Stimulated activated CD8-positive, alpha-beta memory T cell treated with anti-CD3 and anti-CD28 coated beads, Interleukin-2, amount 100 ng/mL, for 1 hour (primary cell): Measurements from ENCODE around the gene RBM19.

Experiments used
- DNase-seq, 2 donors: peaks; one replicate each; pipeline ENCODE4 v3.0.0-alpha.2; 2020; ENCODE audit warnings: low read depth in 2 of 2

Gene RBM19

DNA sequence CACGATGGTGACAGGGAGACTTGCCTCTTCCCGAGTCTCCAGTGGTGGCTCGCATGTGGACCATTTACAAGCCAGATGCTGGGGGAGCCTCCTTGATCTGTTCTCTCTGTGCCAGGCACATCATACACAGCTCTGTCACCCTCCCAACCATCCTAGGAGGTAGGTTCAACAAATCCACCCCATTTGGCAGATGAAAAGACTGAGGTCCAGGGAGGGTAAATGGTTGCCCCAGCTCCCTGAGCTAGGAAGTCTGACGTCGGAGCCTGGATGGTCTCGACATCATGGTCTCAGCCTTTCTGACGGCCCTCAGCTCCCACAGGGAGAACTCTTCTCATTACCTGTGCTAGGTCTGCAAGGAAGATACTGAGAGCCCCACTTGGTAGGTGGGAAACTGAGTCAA lies 189.6 kb downstream of the RBM19 start:
- DNase-seq, result no peak

DNA sequence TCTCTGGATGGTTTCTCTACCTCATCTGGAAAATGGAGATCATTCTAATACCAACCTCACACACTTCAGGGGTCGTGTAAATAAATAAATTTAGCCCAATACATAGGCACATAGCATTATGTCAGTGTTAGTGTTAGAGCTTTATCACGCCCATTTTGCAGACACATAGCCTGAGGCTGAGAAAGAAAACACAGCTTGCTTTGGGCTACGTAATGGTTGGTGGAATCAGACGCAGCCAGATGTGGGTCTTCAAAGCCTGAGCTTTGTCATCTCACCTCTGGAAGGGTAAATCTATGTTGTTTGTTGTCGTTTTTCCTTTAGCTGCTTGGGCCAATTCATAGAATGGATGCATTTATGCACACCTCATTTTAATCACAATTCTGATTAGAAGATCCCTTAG lies 191.6 kb downstream of the RBM19 start:
- DNase-seq, result no peak

DNA sequence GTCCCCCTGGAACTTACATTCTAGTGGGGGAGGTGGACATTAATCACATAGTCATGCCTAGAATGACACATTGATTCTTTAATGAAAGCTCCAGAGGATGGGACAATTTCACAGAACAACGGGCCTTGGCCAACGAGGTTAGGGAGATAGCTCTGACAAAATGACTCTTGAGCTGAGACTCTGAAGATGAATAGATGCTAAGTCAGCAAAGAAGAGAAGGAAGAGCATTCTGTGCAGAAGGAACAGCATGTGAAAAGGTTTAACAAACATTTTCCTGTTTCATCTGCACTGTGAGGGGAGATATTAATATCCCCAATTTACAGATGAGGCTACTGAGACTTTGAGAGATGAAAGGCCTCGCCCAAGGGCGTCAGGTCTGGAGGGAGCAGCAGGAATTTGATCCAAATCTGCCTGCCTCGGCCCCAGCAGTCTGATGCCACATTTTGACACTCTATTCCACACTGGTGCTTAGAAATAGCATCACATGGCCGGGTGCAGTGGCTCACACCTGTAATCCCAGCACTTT lies 193.6 kb downstream of the RBM19 start:
- no peak for DNase-seq

DNA sequence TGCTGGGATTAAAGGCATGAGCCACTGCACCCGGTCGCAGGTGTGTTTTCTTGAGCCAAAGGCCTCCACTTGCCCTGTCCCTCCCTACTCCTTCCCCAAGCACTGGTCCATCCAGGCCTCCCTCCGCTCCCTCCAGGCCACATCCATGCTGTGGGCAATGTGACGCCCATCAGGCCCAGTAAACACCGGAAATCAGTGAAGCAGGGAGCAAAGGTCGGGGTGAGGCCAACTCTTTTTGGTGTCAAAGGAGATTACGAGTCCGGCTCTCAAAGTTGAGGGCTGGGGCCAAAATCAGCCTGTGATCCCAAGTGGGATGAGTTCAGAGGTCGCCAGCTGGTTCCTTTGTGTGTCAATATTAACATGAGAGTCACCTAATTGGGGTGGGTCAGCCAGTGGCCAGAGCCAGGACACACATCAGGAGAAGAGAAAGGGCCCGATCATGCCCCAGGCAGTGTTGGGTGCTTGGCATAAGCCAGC lies 195.7 kb downstream of the RBM19 start:
- no peak for DNase-seq

DNA sequence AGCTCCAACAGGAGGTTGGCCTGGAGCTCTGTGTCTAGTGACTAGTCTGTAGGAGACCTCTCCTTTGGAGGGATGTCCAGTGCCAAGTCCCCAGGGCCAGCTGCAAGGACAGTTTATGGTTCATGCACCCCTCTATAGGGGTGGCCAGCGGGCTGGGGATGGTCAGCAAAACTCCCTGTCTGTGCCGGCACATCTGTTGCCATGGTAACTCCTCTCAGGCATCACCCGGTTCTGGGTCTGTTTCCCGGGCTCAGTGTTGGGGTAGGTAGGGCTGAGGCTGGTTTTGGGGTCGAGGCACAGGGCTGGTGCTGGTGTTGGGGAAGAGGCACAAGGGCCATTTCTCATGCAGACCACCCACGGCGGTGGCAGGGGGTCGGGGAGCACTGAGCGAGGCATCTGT lies 196.8 kb downstream of the RBM19 start:
- no peak for DNase-seq

DNA sequence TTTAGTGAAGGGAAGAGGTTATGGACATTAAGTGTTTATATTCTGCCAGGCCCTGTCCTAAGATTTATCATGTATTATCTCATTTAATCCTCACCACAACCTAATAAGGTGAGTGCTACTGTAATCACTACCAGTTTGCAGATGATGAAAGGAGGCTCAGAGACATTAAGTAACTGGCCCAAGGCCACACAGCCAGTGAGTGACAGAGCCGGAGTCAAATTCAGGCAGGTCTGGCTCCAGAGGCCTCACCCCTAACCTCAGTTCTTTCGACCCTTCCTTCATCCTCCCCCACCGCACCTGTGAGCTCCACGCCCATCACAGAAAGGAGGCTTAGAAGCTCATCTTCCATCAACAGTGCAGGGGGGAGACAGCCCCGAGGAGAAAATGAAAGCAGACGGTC lies 197.3 kb downstream of the RBM19 start:
- no peak for DNase-seq

DNA sequence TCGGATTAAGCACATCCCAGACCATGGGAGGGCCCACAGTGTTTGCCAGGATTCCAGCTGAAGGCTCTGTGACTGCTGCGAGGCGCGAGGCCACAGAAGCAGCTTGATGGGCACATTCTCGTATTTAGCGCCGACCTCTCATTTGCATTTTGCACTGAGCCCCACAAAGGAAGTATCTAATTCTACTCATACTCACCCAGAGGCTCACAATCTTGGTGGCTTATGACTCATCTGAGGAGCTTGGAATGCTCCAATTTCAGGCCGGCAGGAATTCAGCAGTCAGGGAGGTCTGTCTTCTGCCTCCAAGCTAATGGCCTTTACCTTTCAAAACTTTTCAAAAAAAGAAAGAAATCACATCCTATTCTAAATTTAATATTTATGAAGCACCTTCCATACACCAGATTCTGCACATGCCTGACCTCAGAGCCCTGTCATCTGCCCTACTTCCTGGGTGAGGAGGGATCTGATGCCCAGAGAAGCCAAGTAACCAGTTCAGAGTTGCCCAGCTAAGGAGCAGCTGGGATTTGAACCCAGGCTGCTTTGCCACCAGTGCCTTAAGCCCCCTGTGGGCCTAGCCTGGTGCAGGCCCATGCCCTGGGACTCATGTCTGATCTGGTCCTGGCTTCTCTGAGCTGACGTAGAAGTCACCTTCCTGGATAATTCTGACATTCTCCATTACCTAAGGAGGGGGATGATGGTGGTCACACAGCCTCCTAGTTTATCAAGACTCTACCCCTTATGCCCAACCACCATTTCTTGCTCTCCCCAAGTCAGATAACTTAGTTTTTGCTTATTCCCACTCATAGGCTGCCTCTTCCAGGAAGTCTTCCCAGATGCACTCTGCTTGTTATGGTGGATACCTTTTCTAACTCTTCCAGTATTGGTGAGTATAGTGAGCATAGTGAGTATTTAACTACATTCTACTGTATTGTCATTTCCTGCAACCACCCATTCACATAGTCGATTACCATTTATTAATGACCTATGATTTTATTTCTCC lies 198.9 kb downstream of the RBM19 start:
- DNase-seq, result no peak
